Stimulated activated CD8-positive, alpha-beta memory T cell treated with anti-CD3 and anti-CD28 coated beads, Interleukin-7, amount 100 ng/mL, for 24 hours (primary cell): ENCODE measurements around the gene FERD3L.

Experiments used
- DNase-seq: peaks from one replicate; pipeline ENCODE4 v3.0.0-alpha.2; 2020; ENCODE audit warnings: low read depth

Gene FERD3L

DNA sequence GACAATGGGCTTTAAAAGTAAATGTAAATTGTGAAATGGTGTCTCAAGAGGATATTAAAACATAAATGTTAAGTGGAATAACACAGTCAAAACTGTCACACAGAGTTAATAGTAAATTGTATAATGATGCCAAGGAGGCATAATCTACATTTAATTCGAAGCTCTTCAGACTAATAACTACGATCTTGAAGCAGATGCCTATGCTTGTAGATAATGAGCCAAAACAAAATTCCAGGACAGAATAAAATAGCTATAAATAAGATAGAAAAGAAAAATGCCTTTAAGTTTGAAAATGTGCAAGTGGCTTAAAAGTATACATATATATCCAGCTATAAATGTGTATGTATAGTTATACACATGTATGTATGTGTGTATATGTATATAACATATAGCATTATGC lies 45.3 kb downstream of the FERD3L start:
- DNase-seq = no peak

DNA sequence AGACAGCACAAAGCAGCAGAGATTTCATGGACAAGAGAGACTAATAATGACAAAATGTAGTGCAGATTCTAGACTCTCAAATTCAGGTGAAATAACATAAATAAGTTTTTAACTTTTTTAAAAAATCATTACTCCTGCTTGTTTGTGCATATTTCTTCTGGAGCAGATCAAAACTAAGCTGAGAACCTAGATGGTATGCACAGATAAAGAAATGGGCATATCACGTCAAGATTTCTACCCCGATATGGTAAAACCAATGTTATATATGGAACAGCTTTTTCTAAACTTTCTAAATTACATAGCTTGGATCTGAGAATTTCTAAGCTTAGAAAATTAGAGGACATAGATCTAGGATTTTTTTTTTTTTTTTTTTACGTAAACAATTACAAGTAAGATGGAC lies 46.0 kb downstream of the FERD3L start:
- no peak for DNase-seq

DNA sequence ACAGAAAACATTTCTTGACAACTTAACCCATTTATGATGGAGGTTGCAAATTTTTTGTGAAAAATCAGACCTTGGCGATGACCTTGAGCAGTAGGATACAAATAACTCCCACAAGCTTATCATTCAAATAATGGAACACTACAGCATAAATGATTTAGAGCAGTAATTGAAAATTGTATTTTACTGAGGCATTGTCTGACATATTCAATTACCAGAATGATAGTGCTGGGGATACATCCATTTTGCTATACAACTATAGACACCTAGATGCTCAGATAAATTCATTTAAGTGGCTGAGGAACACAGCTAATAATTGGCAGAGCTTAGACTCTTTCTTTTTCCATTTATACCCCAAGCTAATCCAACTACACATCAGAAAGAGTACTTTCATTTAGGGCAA lies 46.7 kb downstream of the FERD3L start:
- DNase-seq = no peak

DNA sequence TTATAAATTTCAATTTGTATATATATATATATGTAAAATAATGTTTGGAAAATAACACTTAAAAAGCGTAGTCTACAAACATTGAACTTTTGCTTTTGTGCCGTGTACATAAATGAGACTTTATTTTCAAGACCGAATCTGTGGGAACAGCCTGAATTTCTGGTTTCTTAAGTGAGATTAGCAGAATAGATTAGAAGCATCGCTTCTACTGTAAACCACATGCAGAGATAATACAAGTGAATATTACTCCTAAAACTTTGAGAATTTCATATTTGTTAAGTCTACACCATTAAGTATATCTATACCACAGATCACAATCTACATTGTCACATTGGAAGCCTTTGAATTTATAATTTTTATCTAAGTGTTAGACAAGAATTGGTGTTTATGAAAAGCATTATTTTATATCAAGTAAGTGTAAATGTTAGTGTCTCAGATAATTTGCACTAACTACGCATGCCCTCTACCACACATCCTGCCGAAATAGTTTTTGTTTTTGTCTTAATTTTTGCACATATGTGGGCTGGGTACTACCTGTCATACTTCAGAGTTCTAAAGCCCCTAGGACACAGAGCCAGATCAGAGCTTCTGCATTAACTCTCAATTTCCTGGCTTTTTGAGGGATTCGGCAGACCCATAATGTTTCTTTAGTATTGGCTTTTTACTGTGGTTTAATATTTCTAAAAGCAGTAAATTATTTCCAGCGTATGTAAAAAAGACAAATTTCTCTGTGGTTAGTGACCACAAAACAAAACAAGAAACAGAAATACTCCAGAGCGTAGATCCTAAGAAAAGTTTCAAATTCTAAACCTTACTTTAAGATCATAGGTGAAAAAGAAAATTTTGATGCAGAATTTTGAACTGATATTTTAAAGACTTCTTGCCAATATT lies 47.8 kb downstream of the FERD3L start:
- DNase-seq = no peak

DNA sequence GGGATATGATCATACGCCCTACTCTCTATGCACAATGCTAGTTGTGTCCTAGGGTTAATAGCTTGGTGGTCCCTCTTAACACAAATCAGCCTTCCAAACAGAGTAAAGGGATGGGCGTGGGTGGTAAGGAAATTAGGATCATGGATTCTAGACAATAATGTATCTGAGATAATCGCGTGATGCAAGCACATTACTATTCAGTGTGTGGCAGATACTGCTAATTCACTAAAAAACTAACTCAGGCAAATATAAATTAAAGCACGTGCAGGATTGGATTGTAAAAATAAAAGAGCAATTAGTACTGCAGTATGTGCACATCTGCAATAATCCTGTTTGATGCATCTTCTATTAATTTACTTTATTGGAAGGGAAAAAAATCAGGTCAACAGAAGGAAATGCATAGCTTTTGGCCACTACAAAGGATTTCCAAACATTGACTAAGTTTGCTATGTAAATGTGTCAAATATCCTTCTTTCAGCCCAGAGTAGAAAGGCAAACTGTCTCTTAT lies 49.8 kb downstream of the FERD3L start:
- DNase-seq = no peak
